Adrenal gland (tissue), 5 donors: ENCODE measurements around the gene ID2.

Experiments
- CTCF ChIP-seq, 6 experiments: fragments of 450-650 bp in 4 of 6; fragments of 200-600 bp in 2 of 6; sonication (generic) in 1 of 6; IDR thresholded peaks; 1 replicate in 5 of 6; 2 replicates in 1 of 6; pipeline versions ENCODE4 v1.5.1 to v1.8.0; 2016 to 2021; ENCODE audit warnings: antibody characterized with exemption in 6 of 6, mild to moderate bottlenecking in 2 of 6, moderate library complexity in 1 of 6
- POLR2A ChIP-seq, 2 donors: fragments of 450-650 bp; IDR thresholded peaks; one replicate each; pipeline ENCODE4 v1.6.1; 2017; ENCODE audit warnings: antibody characterized with exemption in 2 of 2, mild to moderate bottlenecking in 2 of 2, moderate library complexity in 1 of 2
- donor health status: DM: no; HTN: no; CAD: no.

GRCh38 chr2:8643250-8643995 lies 38.4 kb upstream of the ID2 start:
- TF ChIP-seq CTCF (IDR thresholded peaks at IDR 0.05) (no peak), POLR2A (IDR thresholded peaks at IDR 0.05) (no peak)
